Measurements from ENCODE around the gene FOXC1.

Gene FOXC1

DNA sequence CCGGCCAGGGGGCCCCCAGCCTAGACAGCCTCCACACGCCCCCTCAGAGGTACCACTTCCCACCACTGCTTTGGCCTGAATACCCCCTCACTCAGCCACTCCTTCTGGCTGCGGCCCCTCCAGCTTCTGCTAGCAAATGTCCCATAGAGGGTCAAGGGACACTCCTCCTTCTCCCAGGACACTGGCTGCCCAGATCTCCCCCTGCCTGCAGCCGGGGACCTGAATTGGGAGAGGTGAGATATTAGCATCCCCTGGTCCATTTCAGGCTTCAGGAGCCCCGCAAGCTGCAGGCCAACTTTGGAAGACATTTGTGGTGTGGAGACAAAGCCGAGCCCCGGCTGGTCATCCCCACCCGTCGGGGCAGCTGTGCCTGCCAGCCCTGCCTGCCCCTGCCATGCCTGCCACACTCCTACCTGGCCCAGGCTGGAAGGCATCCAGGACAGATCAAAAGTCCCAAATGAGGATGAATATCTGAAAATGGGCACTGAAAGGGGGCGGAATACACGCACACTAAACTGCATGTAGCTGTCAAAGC is 32.5 kb upstream of the FOXC1 start:
- peaks cover 0 to 6% (median 0%) of the 10 kb centered on the region in 5 experiments for H3K27me3 ChIP-seq (replicated peaks in 2 of 5; ENCODE audit: control insufficient read depth in 4 of 5, insufficient read depth in 5 of 5, low read length in 4 of 5)
- H3K27ac ChIP-seq (ENCODE audit: insufficient read depth in 1 of 2, low read depth in 1 of 2, low read length in 2 of 2, poor library complexity in 1 of 2, severe bottlenecking in 2 of 2), result no peak overlapping the region
- no peak for DNase-seq
- no peaks in the 10 kb centered on the region for H3K9me3 ChIP-seq (ENCODE audit: control extremely low read depth in 1 of 5, control insufficient read depth in 4 of 5, insufficient read depth in 2 of 5, low read depth in 1 of 5, low read length in 4 of 5)
- H3K36me3 ChIP-seq (ENCODE audit: control insufficient read depth in 4 of 4, insufficient read depth in 4 of 4, low read length in 3 of 4), result no peaks in the 10 kb centered on the region
- CTCF ChIA-PET, result interaction anchor here (1.1 kb wide), 1 partner anchor 9 kb away, joined by 3 read pairs; no protein-coding TSS in a partner anchor
- H3K4me3 ChIP-seq (ENCODE audit: control insufficient read depth in 1 of 7, extremely low read depth in 1 of 7, insufficient read depth in 4 of 7, low read depth in 2 of 7, low read length in 6 of 7), result no peak overlapping the region
- no peaks in the 10 kb centered on the region for H3K4me1 ChIP-seq (ENCODE audit: control extremely low read depth in 1 of 4, control insufficient read depth in 4 of 4, insufficient read depth in 4 of 4, low read length in 3 of 4)
- 96% methylated on average over 7 of the region's 11 CpGs for WGBS (ENCODE audit: insufficient coverage)
- POLR2A ChIA-PET, result no interaction called here

DNA sequence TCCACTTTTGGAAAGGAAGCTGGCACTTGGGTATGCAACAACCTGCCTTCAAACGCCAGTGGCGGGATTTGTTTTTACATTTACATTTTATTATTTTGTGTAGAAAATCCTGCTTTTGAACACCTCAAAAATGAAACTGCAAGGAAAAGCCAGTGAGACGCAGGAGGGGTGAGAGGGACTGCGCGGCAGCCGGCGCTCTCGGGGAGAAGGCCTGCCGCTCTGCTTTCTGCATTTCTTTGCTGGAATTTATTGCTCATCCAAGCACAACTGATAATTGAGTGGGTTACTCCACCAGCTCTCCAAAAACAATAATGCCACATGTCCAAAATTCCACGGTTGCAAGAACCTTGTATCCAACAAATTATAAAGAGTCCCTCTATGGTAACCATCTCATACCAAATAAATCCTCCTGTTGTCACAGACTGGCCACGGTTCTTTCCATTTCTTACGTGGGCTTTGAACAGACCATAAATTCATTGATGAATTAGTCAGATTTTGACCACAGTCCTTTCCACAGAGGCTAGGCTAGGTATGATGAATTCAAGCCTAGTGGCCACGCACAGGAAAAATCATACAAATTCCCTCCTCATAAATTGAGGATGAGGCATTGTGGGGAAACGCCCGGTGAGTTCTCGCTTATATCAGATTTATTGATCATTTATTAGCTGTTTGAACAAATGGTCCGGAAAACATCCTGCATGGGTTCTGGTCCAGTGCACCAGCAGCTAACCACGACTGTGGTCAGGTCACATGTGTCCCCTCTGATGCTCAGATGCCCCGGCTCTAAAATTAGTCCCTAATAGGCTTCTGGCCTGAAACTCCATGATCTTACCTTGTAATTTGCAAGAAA is 31.6 kb upstream of the FOXC1 start:
- no peaks in the 10 kb centered on the region for H3K4me1 ChIP-seq (ENCODE audit: control extremely low read depth in 1 of 4, control insufficient read depth in 4 of 4, insufficient read depth in 4 of 4, low read length in 3 of 4)

DNA sequence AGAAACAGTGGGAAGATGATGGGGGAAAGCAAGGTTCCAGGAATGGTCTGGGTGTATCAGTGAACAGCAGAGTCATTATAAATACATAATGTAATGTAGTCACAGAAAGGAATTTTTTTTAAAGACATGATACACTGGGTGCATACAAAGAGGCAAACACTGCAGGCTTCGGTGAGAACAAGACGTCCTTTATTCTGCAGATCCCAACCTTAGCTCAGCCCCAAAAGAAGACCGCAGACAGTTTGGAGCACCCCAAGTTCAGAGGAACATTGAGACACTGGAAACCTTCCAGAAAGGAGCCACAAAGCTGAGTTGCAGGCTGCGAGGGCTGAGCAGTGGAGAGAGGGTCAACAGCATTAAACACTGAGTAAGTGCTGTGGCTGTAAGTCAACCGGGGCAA is 30.6 kb upstream of the FOXC1 start:
- CTCF ChIA-PET, result interaction anchor here (1.2 kb wide), 1 partner anchor 28 kb away, joined by 3 read pairs; no protein-coding TSS in a partner anchor
- Histone ChIP-seq H3K27me3 (replicated peaks in 2 of 5; ENCODE audit: control insufficient read depth in 4 of 5, insufficient read depth in 5 of 5, low read length in 4 of 5) (peaks cover 0 to 4% (median 0%) of the 10 kb centered on the region in 5 experiments), H3K9me3 (ENCODE audit: control extremely low read depth in 1 of 5, control insufficient read depth in 4 of 5, insufficient read depth in 2 of 5, low read depth in 1 of 5, low read length in 4 of 5) (peaks cover 0 to 3% (median 0%) of the 10 kb centered on the region in 5 experiments), H3K4me1 (ENCODE audit: control extremely low read depth in 1 of 4, control insufficient read depth in 4 of 4, insufficient read depth in 4 of 4, low read length in 3 of 4) (no peaks in the 10 kb centered on the region), H3K36me3 (ENCODE audit: control insufficient read depth in 4 of 4, insufficient read depth in 4 of 4, low read length in 3 of 4) (no peaks in the 10 kb centered on the region), H3K4me3 (ENCODE audit: control insufficient read depth in 1 of 7, extremely low read depth in 1 of 7, insufficient read depth in 4 of 7, low read depth in 2 of 7, low read length in 6 of 7) (no peak overlapping the region), H3K27ac (ENCODE audit: insufficient read depth in 1 of 2, low read depth in 1 of 2, low read length in 2 of 2, poor library complexity in 1 of 2, severe bottlenecking in 2 of 2) (no peak overlapping the region)
- POLR2A ChIA-PET, result no interaction called here
- no peak for DNase-seq
- WGBS (ENCODE audit: insufficient coverage), result 96% methylated on average over 5 of the region's 5 CpGs

More for the DNA sequence above, 31.6 kb upstream of the FOXC1 start:
- no peaks in the 10 kb centered on the region for H3K36me3 ChIP-seq (ENCODE audit: control insufficient read depth in 4 of 4, insufficient read depth in 4 of 4, low read length in 3 of 4)
- peaks cover 0 to 4% (median 0%) of the 10 kb centered on the region in 5 experiments for H3K27me3 ChIP-seq (replicated peaks in 2 of 5; ENCODE audit: control insufficient read depth in 4 of 5, insufficient read depth in 5 of 5, low read length in 4 of 5)
- ChIA-PET CTCF (no interaction called here), POLR2A (no interaction called here)
- H3K4me3 ChIP-seq (ENCODE audit: control insufficient read depth in 1 of 7, extremely low read depth in 1 of 7, insufficient read depth in 4 of 7, low read depth in 2 of 7, low read length in 6 of 7), result no peak overlapping the region
- H3K9me3 ChIP-seq (ENCODE audit: control extremely low read depth in 1 of 5, control insufficient read depth in 4 of 5, insufficient read depth in 2 of 5, low read depth in 1 of 5, low read length in 4 of 5), result no peaks in the 10 kb centered on the region
- no peak for DNase-seq
- no peak overlapping the region for H3K27ac ChIP-seq (ENCODE audit: insufficient read depth in 1 of 2, low read depth in 1 of 2, low read length in 2 of 2, poor library complexity in 1 of 2, severe bottlenecking in 2 of 2)
- 91% methylated on average over 9 of the region's 19 CpGs for WGBS (ENCODE audit: insufficient coverage)

DNA sequence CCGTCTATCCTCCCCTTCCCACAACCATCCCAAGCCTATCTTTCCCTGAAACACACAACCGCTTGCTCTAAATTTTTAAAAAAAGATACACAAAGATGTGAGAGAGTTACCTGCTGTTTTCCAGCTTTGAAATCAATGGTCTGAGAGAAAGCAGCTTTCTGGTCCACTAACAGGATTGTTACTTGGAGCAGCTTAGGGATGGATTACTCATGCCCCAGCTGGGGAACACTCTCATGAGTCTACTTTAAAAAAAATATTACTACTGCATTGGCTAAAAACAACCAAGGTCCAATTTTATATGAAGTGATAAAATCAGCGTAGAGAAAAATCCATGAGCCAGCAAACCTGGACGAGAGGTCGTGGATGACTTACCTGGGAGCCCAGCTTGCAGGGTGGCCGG is 29.6 kb upstream of the FOXC1 start:
- H3K4me3 ChIP-seq (ENCODE audit: control insufficient read depth in 1 of 7, extremely low read depth in 1 of 7, insufficient read depth in 4 of 7, low read depth in 2 of 7, low read length in 6 of 7), result no peak overlapping the region
- H3K9me3 ChIP-seq (ENCODE audit: control extremely low read depth in 1 of 5, control insufficient read depth in 4 of 5, insufficient read depth in 2 of 5, low read depth in 1 of 5, low read length in 4 of 5), result peaks cover 0 to 5% (median 0%) of the 10 kb centered on the region in 5 experiments
- H3K4me1 ChIP-seq (ENCODE audit: control extremely low read depth in 1 of 4, control insufficient read depth in 4 of 4, insufficient read depth in 4 of 4, low read length in 3 of 4), result no peaks in the 10 kb centered on the region
- WGBS (ENCODE audit: insufficient coverage), result 97% methylated on average over 4 of the region's 6 CpGs
- no peaks in the 10 kb centered on the region for H3K36me3 ChIP-seq (ENCODE audit: control insufficient read depth in 4 of 4, insufficient read depth in 4 of 4, low read length in 3 of 4)
- CTCF ChIA-PET, result interaction anchor here (0.6 to 1.2 kb wide), 2 partner anchors 17 to 1018 kb away, joined by 3 read pairs; no protein-coding TSS in a partner anchor
- H3K27ac ChIP-seq (ENCODE audit: insufficient read depth in 1 of 2, low read depth in 1 of 2, low read length in 2 of 2, poor library complexity in 1 of 2, severe bottlenecking in 2 of 2), result no peak overlapping the region
- POLR2A ChIA-PET, result no interaction called here
- H3K27me3 ChIP-seq (replicated peaks in 2 of 5; ENCODE audit: control insufficient read depth in 4 of 5, insufficient read depth in 5 of 5, low read length in 4 of 5), result peaks cover 0 to 4% (median 0%) of the 10 kb centered on the region in 5 experiments
- no peak for DNase-seq

DNA sequence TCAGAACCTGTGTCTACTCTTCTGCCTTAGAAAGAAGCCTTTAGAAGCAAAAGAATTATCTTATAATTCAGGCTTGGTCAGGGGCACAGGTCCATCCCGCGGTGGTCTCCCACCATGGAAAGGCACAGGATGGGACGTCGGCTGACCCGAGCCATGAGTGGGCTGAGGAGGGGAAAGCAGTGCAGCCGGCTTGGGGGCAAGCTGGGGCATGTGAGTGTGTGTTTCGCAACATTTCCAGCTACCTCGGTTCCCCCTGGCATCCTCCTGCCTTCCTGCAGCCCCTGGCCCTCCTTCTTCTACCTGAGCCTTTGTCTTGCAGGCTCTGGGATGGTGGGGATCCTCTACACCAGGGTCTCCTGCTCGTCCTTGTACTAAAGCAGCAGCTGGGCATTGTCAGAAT is 29.1 kb upstream of the FOXC1 start:
- Histone ChIP-seq H3K4me3 (ENCODE audit: control insufficient read depth in 1 of 7, extremely low read depth in 1 of 7, insufficient read depth in 4 of 7, low read depth in 2 of 7, low read length in 6 of 7) (no peak overlapping the region), H3K27me3 (replicated peaks in 2 of 5; ENCODE audit: control insufficient read depth in 4 of 5, insufficient read depth in 5 of 5, low read length in 4 of 5) (peaks cover 0 to 4% (median 0%) of the 10 kb centered on the region in 5 experiments), H3K9me3 (ENCODE audit: control extremely low read depth in 1 of 5, control insufficient read depth in 4 of 5, insufficient read depth in 2 of 5, low read depth in 1 of 5, low read length in 4 of 5) (peaks cover 0 to 5% (median 0%) of the 10 kb centered on the region in 5 experiments), H3K4me1 (ENCODE audit: control extremely low read depth in 1 of 4, control insufficient read depth in 4 of 4, insufficient read depth in 4 of 4, low read length in 3 of 4) (no peaks in the 10 kb centered on the region), H3K27ac (ENCODE audit: insufficient read depth in 1 of 2, low read depth in 1 of 2, low read length in 2 of 2, poor library complexity in 1 of 2, severe bottlenecking in 2 of 2) (no peak overlapping the region), H3K36me3 (ENCODE audit: control insufficient read depth in 4 of 4, insufficient read depth in 4 of 4, low read length in 3 of 4) (no peaks in the 10 kb centered on the region)
- CTCF ChIA-PET, result interaction anchor here (0.6 to 1.2 kb wide), 2 partner anchors 16 to 1017 kb away, joined by 3 read pairs; no protein-coding TSS in a partner anchor
- 91% methylated on average over 9 of the region's 9 CpGs for WGBS (ENCODE audit: insufficient coverage)
- POLR2A ChIA-PET, result interaction anchor here (0.6 kb wide), 1 partner anchor 9 kb away, joined by 3 read pairs; no protein-coding TSS in a partner anchor
- DNase-seq, result no peak

DNA sequence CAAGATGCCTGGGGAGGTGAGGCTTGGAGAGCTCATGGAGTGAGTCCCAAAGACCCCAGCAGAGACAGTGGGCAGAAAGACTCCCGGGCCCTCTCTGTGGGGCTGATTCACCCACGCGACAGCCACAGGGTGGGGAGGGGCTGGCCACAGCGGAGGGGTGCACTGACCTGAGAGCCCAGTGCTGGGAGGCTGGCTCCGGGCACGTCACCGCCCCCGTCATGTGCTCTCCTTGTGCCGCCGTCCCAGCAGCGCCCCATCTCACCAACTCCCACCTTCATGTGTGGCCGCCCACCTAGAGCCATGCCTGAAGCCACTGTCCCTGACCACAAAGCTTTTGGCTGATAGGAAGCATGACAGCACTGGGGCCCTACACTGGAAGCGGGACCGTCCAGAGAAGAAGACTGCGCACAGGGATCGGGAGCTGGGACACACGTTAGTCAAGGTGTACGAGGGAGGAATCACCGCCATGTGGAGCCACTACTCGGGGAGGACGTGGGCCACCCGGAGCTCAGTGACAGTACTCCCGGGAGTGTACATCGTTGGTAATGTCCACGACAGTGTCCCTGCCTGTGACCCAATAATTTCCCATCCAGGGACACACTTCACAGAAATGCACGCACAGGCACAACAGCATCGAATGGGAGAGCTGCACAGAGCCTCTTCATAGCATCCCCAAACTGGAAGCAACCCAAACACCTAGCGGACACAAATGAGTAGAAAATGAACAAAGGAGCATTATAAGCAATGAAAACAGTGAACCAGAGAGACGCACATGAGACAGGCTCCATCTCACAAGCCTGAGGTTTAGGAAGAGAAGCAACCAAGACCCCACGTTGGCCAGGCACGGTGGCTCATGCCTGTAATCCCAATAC is 28.4 kb upstream of the FOXC1 start:
- ChIA-PET POLR2A (interaction anchor here (0.6 kb wide), 1 partner anchor 9 kb away, joined by 3 read pairs; no protein-coding TSS in a partner anchor), CTCF (interaction anchor here (1.6 kb wide), 1 partner anchor 15 kb away, joined by 7 read pairs; no protein-coding TSS in a partner anchor)
- no peaks in the 10 kb centered on the region for H3K36me3 ChIP-seq (ENCODE audit: control insufficient read depth in 4 of 4, insufficient read depth in 4 of 4, low read length in 3 of 4)
- no peaks in the 10 kb centered on the region for H3K4me1 ChIP-seq (ENCODE audit: control extremely low read depth in 1 of 4, control insufficient read depth in 4 of 4, insufficient read depth in 4 of 4, low read length in 3 of 4)
- H3K9me3 ChIP-seq (ENCODE audit: control extremely low read depth in 1 of 5, control insufficient read depth in 4 of 5, insufficient read depth in 2 of 5, low read depth in 1 of 5, low read length in 4 of 5), result peaks cover 0 to 5% (median 0%) of the 10 kb centered on the region in 5 experiments
- 97% methylated on average over 29 of the region's 31 CpGs for WGBS (ENCODE audit: insufficient coverage)
- H3K27me3 ChIP-seq (replicated peaks in 2 of 5; ENCODE audit: control insufficient read depth in 4 of 5, insufficient read depth in 5 of 5, low read length in 4 of 5), result peaks cover 0 to 4% (median 0%) of the 10 kb centered on the region in 5 experiments
- H3K27ac ChIP-seq (ENCODE audit: insufficient read depth in 1 of 2, low read depth in 1 of 2, low read length in 2 of 2, poor library complexity in 1 of 2, severe bottlenecking in 2 of 2), result no peak overlapping the region
- H3K4me3 ChIP-seq (ENCODE audit: control insufficient read depth in 1 of 7, extremely low read depth in 1 of 7, insufficient read depth in 4 of 7, low read depth in 2 of 7, low read length in 6 of 7), result no peak overlapping the region
- no peak for DNase-seq

Data from common myeloid progenitor, CD34-positive (primary cell).